GM06990 (cell line): Measurements from ENCODE around the gene GUCY1B1.

Experiments
- DNase-seq: peaks from one replicate; pipeline ENCODE4 v3.0.0-alpha.2; 2011; ENCODE audit not compliant: insufficient read length; ENCODE audit errors: extremely low read depth
- H3K27me3 ChIP-seq: replicated peaks from 2 replicates; pipeline ENCODE4 v1.6.0; 2011; ENCODE audit warnings: low read length; ENCODE audit not compliant: control insufficient read depth, insufficient read depth
- H3K36me3 ChIP-seq: 2 replicates; pipeline ENCODE4 v1.5.1; 2011; ENCODE audit warnings: low read length; ENCODE audit not compliant: control insufficient read depth, insufficient read depth
- H3K4me3 ChIP-seq: replicated peaks from 2 replicates; pipeline ENCODE4 v1.5.1; 2011; ENCODE audit warnings: low read depth, mild to moderate bottlenecking, control low read depth, low read length
- CTCF ChIP-seq: IDR thresholded peaks from 2 replicates; pipeline ENCODE4 v1.5.1; 2011; ENCODE audit warnings: low read length, control low read depth, mild to moderate bottlenecking, inconsistent platforms; ENCODE audit not compliant: insufficient read depth, poor library complexity, severe bottlenecking

The GUCY1B1 gene

DNA sequence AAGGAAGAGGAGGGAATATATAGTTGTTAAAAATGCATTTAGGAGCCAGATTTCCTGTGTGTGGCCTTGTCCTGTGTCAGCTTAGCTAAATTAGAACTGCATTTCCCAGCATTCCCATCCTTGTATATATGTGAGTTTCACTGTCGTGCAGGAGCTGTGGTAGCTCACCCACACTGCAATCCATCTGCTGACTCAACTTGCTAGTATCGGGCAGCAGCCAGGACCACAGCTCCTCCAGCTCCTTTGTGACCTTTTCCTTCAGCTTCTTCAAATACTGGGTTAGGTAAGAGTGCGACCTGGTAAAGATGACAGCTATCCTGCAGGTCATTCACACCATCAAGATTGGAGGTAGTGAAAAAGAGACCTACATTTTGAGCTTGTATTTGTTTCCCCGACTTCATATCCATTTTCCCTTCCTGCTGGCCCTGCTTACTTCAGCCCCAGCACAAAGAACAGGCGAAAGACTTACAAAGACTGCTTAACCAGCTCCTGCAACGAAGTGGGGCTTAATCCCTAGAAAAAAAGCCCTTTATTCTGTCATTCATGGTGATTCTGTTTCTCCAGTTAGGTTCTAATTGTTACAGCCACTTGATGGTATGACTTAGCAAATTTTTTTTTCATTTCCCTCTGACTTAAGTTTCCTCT is 95.9 kb downstream of the GUCY1B1 start:
- no peak for DNase-seq
- Histone ChIP-seq H3K36me3 (no peaks in the 10 kb centered on the region), H3K27me3 (no peaks in the 10 kb centered on the region), H3K4me3 (no peak overlapping the region)
- TF ChIP-seq CTCF = no peak

DNA sequence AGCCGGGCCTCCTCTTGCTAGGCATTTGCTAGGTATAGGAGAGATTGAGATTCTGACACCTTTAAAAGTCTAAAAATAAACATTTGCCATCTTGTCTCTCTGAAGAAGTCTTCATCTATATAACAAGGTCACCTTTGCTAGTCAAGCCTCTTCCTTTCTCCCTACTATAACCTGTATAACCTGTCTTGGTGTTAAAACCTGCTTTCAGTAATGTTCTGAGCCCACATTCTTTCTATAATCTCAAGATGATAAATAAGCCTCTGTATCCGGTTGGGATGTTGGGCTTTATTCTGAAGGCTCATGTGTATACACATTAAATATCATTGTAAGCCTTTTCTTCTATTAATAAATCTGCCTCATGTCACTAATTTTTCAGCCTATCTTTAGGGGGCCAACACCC is 97.1 kb downstream of the GUCY1B1 start:
- no peak for TF ChIP-seq CTCF
- Histone ChIP-seq H3K36me3 (no peaks in the 10 kb centered on the region), H3K27me3 (no peaks in the 10 kb centered on the region), H3K4me3 (no peak overlapping the region)
- no peak for DNase-seq
